Vagina (tissue), 2 donors: Measurements from ENCODE around the gene CTNNA3. TPM values are rescaled to one million over a fixed set of nuclear protein-coding genes. Genes with fewer than 3 reads are reported as not detected.

ENCODE experiments used
- DNase-seq, 2 donors: peaks; one replicate each; pipeline ENCODE4 v3.0.0-alpha.2; 2017; ENCODE audit errors: extremely low spot score in 2 of 2
- H3K27ac ChIP-seq: fragments of 200-600 bp; sonication (generic); one replicate; pipeline ENCODE4 v1.5.1; 2019
- H3K27me3 ChIP-seq: fragments of 200-600 bp; sonication (generic); one replicate; pipeline ENCODE4 v1.5.1; 2019
- H3K36me3 ChIP-seq, 2 donors: fragments of 200-600 bp; sonication (generic); one replicate each; pipeline ENCODE4 v1.5.1; 2017 to 2019
- H3K4me1 ChIP-seq: fragments of 200-600 bp; sonication (generic); one replicate; pipeline ENCODE4 v1.5.1; 2019
- H3K4me3 ChIP-seq, 2 donors: fragments of 200-600 bp; sonication (generic); 1 replicate in 1 of 2; 2 replicates in 1 of 2; pipeline ENCODE4 v1.5.1; 2016 to 2019
- H3K9me3 ChIP-seq: fragments of 200-600 bp; sonication (generic); one replicate; pipeline ENCODE4 v1.5.1; 2019
- POLR2A ChIP-seq, 2 donors: fragments of 450-650 bp; IDR thresholded peaks; one replicate each; pipeline ENCODE4 v1.6.1; 2017; ENCODE audit warnings: antibody characterized with exemption in 2 of 2, mild to moderate bottlenecking in 2 of 2, moderate library complexity in 2 of 2
- POLR2AphosphoS5 ChIP-seq, 2 donors: sonication (generic); formaldehyde crosslinking; IDR thresholded peaks; one replicate each; pipeline ENCODE4 v1.9.0; 2017; ENCODE audit warnings: antibody characterized with exemption in 2 of 2, mild to moderate bottlenecking in 2 of 2, low read depth in 1 of 2; ENCODE audit not compliant: insufficient read depth in 1 of 2
- intact Hi-C: fragments of 100-400 bp; cut with DNase I; formaldehyde crosslinking; loops from one replicate; pipeline ENCODE4 v1.15.1; 2023
- total RNA-seq: library from RNA; depleted of rRNA; stranded (reverse); fragments of >200 nt; gene quantifications from one replicate; pipeline ENCODE4 v1.2.3, GENCODE V29; 2016
- TF ChIP-seq, protein P1 (sequence below), 3 experiments: fragments of 450-650 bp in 2 of 3; fragments of 200-600 bp in 1 of 3; sonication (generic) in 1 of 3; IDR thresholded peaks; one replicate each; pipeline ENCODE4 v1.5.1; 2017 to 2019; ENCODE audit warnings: antibody characterized with exemption in 3 of 3, mild to moderate bottlenecking in 2 of 3, moderate library complexity in 2 of 3

The CTNNA3 gene
- total RNA-seq, 1 donor from 2014 or later: 0.98 TPM

DNA sequence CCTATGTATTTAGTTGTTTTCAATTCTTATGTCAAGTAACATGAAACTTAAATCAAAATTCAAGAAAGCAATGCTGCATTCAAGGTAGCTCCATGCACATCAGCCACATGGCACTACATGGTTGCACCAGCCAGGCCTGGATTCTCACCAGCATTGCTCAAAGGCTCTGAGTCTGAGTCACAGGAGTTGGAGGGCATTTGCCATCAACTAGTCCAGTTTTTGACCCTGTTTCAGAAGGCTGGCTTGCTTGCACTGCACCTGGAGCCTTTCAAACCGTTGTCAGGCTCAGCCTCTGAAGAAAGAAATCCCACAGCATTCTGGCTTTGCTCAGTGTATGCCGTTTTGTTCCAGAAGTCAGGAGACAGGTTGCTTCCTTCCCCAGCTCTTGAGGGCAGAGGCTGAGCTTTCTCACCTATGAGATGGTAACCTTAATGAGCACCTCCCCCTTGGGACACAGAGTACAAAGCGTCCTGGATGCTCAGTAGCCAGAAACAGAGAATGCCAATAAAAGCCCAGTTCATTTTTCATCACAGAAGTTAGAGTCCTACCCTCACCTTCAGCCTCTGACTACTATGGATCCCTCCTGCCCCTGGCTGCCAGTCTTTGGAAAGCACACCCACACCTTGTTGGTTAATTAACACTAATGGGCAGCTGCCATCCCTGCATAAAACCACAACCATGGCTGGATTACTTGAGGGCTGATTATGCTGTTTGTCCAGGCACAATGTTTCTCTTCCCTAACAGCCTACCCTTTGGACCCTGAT is 1058.5 kb downstream of the CTNNA3 start:
- TF ChIP-seq POLR2A (IDR thresholded peaks at IDR 0.05) (no peak), POLR2AphosphoS5 (IDR thresholded peaks at IDR 0.05; ENCODE audit: insufficient read depth in 1 of 2, low read depth in 1 of 2) (no peak)
- TF ChIP-seq, protein P1, sequence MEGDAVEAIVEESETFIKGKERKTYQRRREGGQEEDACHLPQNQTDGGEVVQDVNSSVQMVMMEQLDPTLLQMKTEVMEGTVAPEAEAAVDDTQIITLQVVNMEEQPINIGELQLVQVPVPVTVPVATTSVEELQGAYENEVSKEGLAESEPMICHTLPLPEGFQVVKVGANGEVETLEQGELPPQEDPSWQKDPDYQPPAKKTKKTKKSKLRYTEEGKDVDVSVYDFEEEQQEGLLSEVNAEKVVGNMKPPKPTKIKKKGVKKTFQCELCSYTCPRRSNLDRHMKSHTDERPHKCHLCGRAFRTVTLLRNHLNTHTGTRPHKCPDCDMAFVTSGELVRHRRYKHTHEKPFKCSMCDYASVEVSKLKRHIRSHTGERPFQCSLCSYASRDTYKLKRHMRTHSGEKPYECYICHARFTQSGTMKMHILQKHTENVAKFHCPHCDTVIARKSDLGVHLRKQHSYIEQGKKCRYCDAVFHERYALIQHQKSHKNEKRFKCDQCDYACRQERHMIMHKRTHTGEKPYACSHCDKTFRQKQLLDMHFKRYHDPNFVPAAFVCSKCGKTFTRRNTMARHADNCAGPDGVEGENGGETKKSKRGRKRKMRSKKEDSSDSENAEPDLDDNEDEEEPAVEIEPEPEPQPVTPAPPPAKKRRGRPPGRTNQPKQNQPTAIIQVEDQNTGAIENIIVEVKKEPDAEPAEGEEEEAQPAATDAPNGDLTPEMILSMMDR (IDR thresholded peaks at IDR 0.05): no peak
- no peak overlapping the region for H3K27ac ChIP-seq
- no peaks in the 10 kb centered on the region for H3K36me3 ChIP-seq
- DNase-seq: no peak
- no peak overlapping the region for H3K4me3 ChIP-seq
- no peaks in the 10 kb centered on the region for H3K9me3 ChIP-seq
- no peaks in the 10 kb centered on the region for H3K27me3 ChIP-seq
- no peaks in the 10 kb centered on the region for H3K4me1 ChIP-seq
- intact Hi-C loops: no loop called here

DNA sequence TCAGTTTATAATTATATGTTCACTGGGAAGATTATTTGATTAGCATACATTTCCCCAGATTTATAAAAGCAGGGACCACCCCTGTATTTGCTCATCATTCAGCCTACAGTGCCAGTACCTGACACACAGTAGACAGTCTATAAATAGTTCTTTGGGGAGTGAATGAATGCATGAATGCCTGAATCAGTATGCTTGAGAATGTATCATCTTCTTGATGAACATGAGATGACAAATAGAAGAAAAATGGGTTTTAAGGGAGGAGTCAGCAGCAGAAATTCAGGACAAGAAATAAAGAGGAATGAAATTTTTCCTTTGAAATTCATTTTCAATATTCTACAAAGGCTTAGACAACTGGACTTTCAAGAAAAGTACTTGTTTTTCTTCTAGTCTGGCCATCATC is 1066.0 kb downstream of the CTNNA3 start:
- H3K4me1 ChIP-seq: no peaks in the 10 kb centered on the region
- TF ChIP-seq POLR2AphosphoS5 (IDR thresholded peaks at IDR 0.05; ENCODE audit: insufficient read depth in 1 of 2, low read depth in 1 of 2) (no peak), POLR2A (IDR thresholded peaks at IDR 0.05) (no peak)
- TF ChIP-seq, protein P1 (IDR thresholded peaks at IDR 0.05): no peak
- no peak overlapping the region for H3K27ac ChIP-seq
- DNase-seq: no peak
- no peaks in the 10 kb centered on the region for H3K9me3 ChIP-seq
- H3K36me3 ChIP-seq: no peaks in the 10 kb centered on the region
- intact Hi-C loops: no loop called here
- H3K27me3 ChIP-seq: no peaks in the 10 kb centered on the region
- H3K4me3 ChIP-seq: no peak overlapping the region

DNA sequence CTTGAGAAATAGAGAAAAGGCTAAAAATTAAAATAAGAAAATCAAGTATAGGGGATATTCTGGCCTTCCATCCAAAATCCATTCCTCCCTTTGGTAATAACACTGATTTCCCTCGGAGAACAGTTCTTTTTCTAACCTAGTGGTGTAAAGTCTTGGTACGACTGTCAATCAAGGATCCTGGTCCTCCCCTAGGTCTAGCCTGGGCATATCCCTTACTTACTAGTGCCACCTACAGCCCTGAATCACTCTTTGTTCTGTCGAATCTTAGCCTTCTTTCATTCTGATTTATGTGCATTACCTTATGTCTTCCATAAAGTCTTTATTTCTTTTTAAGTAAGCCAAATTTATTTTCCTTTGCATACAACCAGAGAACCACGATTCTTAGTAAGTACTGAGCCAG is 1068.8 kb downstream of the CTNNA3 start:
- no peaks in the 10 kb centered on the region for H3K27me3 ChIP-seq
- no peak for DNase-seq
- no peaks in the 10 kb centered on the region for H3K4me1 ChIP-seq
- H3K4me3 ChIP-seq: no peak overlapping the region
- no peaks in the 10 kb centered on the region for H3K9me3 ChIP-seq
- H3K36me3 ChIP-seq: no peaks in the 10 kb centered on the region
- no peak overlapping the region for H3K27ac ChIP-seq
- TF ChIP-seq POLR2AphosphoS5 (IDR thresholded peaks at IDR 0.05; ENCODE audit: insufficient read depth in 1 of 2, low read depth in 1 of 2): no peak
- TF ChIP-seq, protein P1 (IDR thresholded peaks at IDR 0.05): no peak
- TF ChIP-seq POLR2A (IDR thresholded peaks at IDR 0.05): no peak
- intact Hi-C loops: no loop called here

DNA sequence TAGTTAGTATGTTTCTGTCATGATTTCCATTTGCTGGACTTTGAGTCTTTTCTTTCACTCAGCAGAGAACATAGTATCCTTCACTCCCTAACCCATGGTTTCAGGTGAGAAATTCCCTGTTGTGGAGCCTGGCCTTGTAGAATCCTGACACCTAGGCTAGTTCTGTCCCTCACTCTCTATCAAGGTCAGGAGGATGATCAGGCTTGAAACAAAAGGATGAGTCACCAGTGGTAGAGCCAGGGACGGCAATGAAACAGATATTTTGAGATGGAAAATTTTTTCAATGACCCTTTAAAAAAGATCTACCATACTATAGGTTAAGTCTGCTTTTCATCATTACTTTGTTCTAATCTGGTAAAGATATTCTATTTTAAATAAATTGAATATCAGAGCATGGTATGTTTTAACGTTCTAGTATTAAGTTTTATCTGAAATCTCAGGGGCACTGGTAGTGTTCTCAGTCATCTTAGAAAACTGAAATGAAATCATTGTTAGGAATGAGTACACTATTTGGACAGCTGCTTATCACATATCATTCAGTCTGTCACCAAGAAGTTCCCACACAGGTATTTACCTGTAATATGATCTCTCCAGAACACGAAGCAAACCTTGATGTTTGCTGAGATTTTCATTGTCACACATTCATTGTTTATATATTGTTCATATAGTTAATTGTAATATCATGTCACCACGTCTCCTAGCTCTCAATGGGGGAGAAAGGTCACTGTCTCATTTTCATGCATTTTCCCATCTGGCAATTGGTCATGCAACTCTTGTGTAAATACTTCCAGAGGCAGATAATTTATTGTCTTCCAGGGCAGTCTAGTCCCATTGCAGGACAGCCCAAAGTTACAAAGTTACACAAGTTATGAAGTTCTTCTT is 1070.0 kb downstream of the CTNNA3 start:
- H3K4me3 ChIP-seq: no peak overlapping the region
- intact Hi-C loops: no loop called here
- TF ChIP-seq POLR2A (IDR thresholded peaks at IDR 0.05) (no peak), POLR2AphosphoS5 (IDR thresholded peaks at IDR 0.05; ENCODE audit: insufficient read depth in 1 of 2, low read depth in 1 of 2) (no peak)
- TF ChIP-seq, protein P1 (IDR thresholded peaks at IDR 0.05): no peak
- H3K27me3 ChIP-seq: no peaks in the 10 kb centered on the region
- H3K9me3 ChIP-seq: no peaks in the 10 kb centered on the region
- DNase-seq: no peak
- no peaks in the 10 kb centered on the region for H3K36me3 ChIP-seq
- no peaks in the 10 kb centered on the region for H3K4me1 ChIP-seq
- H3K27ac ChIP-seq: no peak overlapping the region
